Breast epithelium (tissue), 3 donors: ENCODE data around the gene MYLK.
"Not testable (repeated sequence)": the region's sequence is repeated elsewhere in the genome, so short reads cannot be mapped to it uniquely, and the experiment has no call there.

ENCODE experiments used
- CTCF ChIP-seq, 3 donors: fragments of 450-650 bp; IDR thresholded peaks; one replicate each; pipeline ENCODE4 v1.5.1; 2016 to 2017; ENCODE audit warnings: antibody characterized with exemption in 3 of 3, mild to moderate bottlenecking in 3 of 3, moderate library complexity in 3 of 3
- POLR2A ChIP-seq: fragments of 450-650 bp; IDR thresholded peaks from one replicate; pipeline ENCODE4 v1.6.1; 2016; ENCODE audit warnings: antibody characterized with exemption, mild to moderate bottlenecking, moderate library complexity
- POLR2AphosphoS5 ChIP-seq, 3 donors: sonication (generic); formaldehyde crosslinking; IDR thresholded peaks; one replicate each; pipeline ENCODE4 v1.6.1; 2017; ENCODE audit warnings: antibody characterized with exemption in 3 of 3

DNA sequence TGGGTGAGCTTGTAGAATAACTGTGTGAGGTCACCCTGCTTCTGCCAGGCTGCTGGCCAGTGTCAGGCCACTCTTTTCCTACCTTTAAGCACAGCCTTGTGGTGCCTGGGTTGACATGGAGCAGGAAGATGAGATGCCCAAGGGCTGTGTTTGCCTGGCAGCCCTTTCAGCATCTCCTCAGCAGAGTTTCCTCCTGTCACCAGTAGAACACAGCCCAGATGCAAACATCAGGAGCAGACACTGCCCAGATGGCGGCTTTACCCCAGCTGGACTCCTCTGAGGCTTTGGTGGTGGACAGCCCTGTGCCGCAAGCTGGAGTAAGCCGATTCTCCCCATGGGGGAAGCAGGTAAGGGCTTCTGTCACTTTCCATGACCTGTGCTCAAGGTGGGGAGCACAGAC is 180.5 kb downstream of the MYLK start:
- TF ChIP-seq CTCF (IDR thresholded peaks at IDR 0.05); POLR2A; POLR2AphosphoS5 (IDR thresholded peaks at IDR 0.05): not testable (repeated sequence)
